ENCODE data around the gene ATOH7.

DNA sequence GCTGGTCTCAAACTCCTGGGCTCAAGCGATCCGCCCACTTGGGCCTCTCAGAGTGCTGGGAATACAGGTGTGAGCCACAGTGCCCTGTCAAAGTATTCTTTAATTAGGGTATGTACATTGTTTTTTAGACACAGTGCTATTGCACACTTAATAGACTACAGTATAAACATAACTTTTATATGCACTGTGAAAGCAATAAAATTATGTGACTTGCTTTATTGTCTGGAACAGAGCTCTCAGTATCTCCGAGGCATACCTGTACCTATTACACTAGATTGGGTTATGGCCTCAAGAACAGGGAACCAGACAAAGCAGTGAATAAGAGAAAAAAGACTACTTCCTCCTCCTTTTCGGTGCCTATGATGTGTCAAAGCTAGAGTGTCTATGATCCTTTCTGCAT, 13.1 kb downstream of the ATOH7 start:
- TF ChIP-seq, protein P1, sequence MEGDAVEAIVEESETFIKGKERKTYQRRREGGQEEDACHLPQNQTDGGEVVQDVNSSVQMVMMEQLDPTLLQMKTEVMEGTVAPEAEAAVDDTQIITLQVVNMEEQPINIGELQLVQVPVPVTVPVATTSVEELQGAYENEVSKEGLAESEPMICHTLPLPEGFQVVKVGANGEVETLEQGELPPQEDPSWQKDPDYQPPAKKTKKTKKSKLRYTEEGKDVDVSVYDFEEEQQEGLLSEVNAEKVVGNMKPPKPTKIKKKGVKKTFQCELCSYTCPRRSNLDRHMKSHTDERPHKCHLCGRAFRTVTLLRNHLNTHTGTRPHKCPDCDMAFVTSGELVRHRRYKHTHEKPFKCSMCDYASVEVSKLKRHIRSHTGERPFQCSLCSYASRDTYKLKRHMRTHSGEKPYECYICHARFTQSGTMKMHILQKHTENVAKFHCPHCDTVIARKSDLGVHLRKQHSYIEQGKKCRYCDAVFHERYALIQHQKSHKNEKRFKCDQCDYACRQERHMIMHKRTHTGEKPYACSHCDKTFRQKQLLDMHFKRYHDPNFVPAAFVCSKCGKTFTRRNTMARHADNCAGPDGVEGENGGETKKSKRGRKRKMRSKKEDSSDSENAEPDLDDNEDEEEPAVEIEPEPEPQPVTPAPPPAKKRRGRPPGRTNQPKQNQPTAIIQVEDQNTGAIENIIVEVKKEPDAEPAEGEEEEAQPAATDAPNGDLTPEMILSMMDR (IDR thresholded peaks at IDR 0.05; ENCODE audit: poor library complexity) = no peak
- TF ChIP-seq EZH2 (IDR thresholded peaks at IDR 0.05; ENCODE audit: borderline replicate concordance) = no peak
